GM23248 (cell line): ENCODE results near the gene ZFP36L1.

ENCODE experiments used
- EZH2 ChIP-seq: fragments of 200-600 bp; sonication (generic); IDR thresholded peaks from 2 replicates; pipeline ENCODE4 v1.6.1; 2018; ENCODE audit warnings: antibody characterized with exemption, mild to moderate bottlenecking; ENCODE audit not compliant: insufficient read depth, poor library complexity, severe bottlenecking
- EZH2phosphoT487 ChIP-seq: fragments of 200-600 bp; sonication (generic); IDR thresholded peaks from 2 replicates; pipeline ENCODE4 v1.6.1; 2018; ENCODE audit warnings: antibody characterized with exemption, moderate library complexity, mild to moderate bottlenecking, low read depth; ENCODE audit not compliant: insufficient read depth

DNA sequence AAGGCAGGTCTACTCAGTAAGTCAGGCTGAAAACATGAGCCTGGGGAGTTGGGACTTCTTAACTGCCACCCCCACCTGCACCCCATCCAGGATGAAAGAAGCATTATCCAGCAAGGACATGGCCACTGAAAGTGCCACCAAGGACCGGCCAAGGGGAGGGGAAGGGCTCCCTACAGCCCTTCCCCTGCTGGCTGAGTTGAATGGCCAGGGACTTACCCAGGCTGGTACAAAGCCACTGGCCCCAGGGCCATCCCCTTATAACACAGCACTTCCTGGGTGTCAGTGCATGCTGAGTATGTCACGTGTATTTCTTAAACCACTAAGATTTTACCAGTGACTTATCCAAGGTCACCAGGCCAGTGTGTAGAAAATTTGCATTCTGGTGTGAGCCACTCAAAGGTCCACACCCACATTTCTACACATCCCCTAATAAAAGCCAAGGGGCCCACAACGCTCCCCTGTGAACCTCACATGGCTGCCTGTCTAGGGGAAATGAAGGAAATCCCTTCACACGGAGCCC, 29.3 kb upstream of the ZFP36L1 start:
- TF ChIP-seq EZH2 (no peak), EZH2phosphoT487 (no peak)
